ENCODE data around the gene RASGEF1C.

DNA sequence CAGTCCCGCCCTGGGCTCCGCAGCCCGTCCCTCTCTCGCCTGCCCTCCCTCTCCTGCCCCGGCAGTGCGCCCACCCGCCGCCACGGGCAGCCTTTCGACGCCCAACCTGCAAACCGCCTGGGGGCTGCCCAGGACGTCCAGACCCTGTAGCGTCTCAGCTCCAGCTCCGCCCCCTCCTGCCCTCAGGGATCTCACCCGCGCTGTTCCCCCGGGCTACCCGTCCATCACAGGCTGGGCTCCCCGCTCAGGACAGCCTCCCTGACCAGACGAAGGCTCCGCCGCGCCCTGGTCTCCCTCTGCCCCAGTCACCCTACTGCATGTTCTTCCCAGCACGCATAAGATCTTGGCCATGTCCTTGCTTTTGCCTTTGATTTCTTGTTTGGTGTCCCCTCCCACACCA is 1.4 kb downstream of the RASGEF1C start:
- TF ChIP-seq POLR2AphosphoS5 (IDR thresholded peaks at IDR 0.05; ENCODE audit: low read depth, low read length) (no peak), TAF1 (IDR thresholded peaks at IDR 0.05; ENCODE audit: borderline replicate concordance, insufficient read depth, low read length) (no peak), SIN3A (IDR thresholded peaks at IDR 0.05; ENCODE audit: borderline replicate concordance, insufficient read depth, low read length) (no peak), FOXP2 (optimal IDR thresholded peaks at IDR 0.05; ENCODE audit: borderline replicate concordance, extremely low read depth, extremely low read length, insufficient read depth) (no peak)

All from PFSK-1 (cell line).